Suppressor macrophage treated with lipopolysaccharide for 4 hours (primary cell): ENCODE results near the gene ZIM2.

Experiments
- DNase-seq: peaks from one replicate; pipeline ENCODE4 v3.0.0-alpha.2; 2020

Gene ZIM2

DNA sequence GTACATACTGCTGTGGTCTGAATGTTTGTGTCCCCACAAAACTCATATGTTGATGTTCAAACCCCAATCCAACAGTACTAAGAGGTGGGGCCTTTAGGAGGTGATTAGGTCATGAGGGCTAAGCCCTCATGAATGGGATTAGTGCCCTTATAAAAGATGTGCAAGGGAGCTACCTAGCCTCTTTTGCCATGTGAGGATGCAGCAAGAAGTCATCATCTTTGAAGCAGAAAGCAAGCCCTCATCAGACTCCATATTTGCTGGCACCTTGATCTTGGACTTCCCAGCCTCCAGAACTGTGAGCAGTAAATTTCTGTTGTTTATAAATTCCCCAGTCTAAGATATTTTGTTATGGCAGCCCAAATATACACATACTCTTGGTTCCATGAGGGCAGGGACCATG, 33.9 kb downstream of the ZIM2 start:
- no peak for DNase-seq

DNA sequence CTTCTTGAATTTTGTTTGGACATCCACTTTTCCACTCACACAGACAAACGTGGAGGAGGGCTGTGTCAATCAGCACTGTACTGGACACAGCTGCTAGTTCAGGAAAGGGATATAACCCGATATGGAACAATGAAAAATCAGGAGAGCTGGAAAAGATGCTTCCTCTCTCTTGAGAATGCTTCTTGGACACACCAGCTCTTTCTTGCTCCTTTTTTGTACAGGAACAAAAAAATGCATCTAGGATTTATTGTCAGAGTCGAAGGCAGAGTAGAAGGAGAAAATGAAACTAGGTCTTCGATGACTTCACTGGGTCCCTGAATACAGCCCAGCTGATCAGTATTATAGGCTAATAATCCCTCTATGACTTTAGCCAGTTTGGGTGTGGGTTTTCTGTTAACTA, 62.2 kb downstream of the ZIM2 start:
- no peak for DNase-seq

DNA sequence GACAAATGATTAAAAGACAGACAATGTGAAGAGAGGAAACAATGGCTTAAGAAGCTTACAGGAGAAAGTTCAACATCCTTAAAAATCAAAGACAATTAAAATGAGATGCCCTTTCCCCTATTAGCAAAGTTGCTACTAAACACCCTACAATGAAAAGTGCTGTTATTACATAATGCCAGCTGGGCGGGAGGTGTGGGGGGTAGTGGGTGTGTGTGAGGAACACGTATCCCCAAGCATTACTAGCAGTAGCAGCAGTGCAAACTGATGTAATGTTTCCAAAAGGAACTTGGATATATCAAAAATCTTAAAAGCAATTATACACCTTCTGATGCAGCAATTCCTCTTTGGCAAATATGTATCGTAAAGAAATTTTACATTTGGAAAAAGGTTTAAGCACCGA, 70.9 kb downstream of the ZIM2 start:
- DNase-seq = no peak

DNA sequence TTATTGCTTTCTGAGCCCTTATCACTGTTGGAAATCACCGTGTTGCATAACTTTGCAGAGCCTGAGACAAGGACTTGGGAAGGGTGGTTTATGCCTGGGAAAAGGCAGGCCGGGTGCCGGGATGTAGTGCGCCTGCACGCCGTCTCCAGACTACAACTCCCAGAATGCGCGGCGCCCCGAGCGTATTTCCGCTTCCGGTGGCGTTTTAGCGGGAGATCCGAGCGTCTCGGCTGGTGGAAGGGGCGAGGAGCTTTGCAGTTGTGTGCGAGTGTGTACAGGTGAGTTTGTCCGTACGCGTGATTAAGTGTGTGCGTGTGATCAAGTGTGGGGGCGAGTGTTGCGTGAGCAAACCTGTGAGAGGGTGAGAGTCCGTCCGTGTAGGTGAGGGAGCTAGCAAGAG, 75.4 kb downstream of the ZIM2 start:
- peak; percentile 0 for DNase-seq

DNA sequence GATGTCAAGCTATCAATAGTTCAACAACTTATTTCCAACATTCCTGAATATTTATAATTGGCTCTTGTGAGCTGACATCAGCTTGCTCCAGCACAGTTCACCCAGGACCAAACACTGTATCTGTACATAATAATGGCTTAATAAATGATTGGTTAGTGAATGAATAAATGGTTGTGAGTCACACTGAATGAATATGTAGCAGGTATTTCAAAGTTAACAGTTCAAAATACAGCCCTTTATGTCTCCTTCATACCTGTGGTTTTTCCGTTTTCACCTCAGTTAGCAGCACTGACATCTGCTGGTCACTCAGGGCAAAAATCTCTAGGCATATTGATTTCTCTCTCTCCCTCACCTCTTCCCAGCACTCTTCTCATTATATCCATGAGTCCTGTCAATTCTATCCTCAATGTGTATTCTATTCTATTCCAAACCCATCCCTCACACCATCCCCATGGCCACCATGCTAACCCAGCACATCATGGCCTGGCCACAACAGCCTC, 76.3 kb downstream of the ZIM2 start:
- no peak for DNase-seq

DNA sequence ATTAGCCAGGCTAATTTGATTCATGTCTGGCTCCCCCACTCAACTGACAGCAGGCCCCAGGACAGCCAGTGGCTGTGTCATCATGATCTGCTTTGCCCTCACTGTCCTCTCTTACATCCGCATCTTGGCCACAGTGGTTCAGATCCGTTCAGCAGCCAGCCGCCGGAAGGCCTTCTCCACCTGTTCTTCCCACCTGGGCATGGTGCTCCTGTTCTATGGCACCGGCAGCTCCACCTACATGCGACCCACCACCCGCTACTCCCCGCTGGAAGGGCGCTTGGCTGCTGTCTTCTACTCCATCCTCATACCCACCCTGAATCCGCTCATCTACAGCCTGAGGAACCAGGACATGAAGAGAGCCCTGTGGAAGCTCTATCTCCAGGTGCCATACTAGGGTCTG, 79.7 kb downstream of the ZIM2 start:
- DNase-seq = no peak

DNA sequence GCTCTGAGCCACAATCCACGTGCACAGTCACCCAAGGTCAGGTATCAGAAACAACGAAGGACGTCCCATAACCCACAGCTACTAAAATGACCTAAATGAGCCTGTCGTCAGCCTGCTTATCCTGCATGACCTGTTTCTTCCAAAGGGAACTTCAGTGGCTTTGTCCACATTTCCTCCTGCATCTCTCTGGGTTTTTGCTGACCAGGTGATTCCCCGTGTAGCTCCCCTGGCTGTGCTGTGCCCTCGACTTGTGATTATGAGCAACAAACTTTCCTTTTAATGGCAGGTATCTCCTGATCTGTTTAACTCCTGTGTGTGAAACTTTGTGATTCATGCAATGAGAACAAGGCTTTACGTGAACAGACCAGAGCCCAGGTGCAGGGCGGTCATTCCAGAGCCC, 81.0 kb downstream of the ZIM2 start:
- DNase-seq = no peak

DNA sequence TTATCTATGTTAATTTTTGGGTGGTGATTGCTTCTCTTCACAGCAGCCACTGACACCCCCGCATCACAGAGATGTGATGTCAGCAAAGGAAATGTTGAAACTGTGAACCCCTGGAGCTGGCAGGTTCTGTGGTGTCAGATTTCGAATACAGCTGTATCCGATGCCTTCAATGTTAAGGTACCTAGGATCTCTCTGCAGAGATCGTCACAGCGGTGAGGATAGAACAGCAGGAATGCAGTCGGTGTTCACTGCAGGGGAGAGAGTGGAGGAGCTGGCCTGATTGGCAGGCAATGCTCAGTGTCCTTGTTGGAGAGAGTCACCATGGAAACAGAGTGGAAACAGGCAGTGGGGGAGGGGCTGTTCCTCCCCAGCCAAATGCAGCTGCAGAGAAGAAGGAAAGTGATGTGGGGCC, 89.4 kb downstream of the ZIM2 start:
- DNase-seq = no peak

DNA sequence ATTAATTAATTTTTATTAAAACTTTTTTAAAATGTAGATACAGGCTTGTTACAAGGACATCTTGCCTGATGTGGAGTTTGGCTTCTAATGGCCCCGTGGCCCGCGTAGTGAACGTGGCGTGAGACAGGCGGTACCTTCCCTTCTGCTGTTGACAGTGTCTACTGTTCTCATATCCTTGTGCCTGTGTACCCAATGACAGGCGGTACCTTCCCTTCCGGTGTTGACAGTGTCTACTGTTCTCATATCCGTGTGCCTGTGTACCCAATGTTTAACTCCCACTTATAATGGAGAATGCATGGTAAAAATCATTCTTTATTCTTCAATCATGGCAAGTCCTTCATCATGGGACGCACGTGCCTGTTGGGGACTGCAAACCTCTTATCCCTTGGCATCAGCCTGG, 89.9 kb downstream of the ZIM2 start:
- DNase-seq = no peak

DNA sequence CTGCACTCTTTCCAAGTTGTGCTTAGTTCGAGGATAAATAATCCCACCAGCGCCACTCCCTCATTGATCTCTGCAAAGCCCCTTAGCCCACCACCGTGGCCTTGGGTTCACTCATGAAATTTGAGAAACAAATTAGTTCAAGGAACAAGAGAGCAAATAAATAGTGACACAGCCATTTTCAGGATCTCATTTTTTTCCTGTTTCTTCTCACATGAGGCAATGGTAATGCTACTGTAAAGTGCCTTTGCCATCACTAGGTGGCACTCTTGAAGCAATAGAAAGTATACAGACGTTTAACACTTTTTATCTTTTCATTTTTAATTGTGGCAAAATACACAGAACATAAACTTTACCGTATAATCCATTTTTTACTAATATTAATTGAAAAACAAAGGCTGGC, 92.1 kb downstream of the ZIM2 start:
- DNase-seq = peak; percentile 20

DNA sequence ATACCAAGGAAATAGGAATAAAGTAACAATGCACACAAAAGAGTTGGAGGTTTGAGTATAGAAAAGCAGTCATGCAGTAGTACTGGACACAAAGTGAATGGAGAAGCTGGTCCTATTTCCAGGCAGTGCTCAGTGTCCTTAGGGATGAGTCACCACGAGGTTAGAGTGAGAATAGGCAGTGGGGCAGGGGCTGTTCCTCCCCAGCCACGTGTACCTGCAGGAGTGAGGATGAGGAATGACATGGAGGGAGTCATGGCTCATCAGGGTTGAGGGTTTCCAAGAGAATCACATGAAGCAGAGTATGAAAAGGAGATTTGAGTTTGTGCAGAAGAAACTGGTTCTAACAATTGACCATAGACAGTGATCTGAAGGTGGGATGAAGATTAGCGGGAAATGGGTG, 94.2 kb downstream of the ZIM2 start:
- DNase-seq = no peak

DNA sequence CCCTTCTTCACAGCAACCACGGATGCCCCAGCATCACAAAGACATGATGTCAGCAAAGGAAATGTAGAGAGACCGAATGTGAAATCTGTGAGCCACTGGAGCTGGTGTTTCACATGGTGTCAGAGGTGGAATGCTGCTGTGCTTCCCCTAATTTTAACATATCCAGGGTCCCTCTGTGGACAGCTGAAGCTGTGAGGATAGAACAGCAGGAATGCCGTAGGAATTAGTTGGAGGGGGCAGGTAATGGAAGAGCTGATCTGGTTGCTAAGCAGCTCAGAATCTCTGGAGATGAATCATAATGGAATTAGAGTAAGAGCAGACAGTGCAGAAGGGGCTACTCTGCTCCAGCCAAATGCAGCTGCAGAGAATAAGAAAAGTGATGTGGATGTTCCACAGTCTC, 100.0 kb downstream of the ZIM2 start:
- DNase-seq = no peak

DNA sequence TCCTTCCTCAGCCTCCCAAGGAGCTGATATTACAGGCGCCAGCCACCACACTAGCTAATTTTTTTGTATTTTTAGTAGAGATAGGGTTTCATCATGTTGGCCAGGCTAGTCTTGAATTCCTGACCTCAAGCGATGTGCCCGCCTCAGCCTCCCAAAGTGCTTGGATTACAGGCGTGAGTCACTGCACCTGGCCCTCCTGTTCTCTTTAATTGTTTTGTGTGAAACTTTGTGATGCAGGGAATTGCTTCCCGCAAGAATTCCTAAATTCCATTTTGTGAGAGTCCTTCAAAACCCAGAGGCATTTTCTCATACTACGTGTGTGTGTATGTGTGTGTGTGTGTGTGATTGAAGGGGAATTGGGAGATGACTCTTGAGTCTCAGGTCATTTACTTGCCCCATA, 104.0 kb downstream of the ZIM2 start:
- DNase-seq = no peak

DNA sequence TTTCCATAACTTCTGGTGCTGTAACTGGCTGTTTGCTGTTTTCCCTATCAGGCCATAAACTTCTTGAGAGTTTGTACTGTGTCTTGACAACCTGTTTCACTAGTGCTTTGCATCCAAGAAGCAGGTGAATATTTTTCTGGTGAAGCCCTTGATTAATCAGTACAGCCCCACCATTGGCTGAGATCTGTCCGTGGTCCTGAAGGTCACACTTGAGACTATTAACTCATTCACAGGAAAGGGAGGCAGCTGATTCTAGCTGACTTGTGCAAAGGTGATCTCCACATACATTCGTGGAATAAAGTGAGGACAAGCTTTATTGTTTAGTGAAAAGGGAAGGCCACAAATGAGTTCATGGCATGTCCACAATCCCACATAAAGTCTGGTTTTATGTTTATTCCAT, 107.5 kb downstream of the ZIM2 start:
- no peak for DNase-seq

DNA sequence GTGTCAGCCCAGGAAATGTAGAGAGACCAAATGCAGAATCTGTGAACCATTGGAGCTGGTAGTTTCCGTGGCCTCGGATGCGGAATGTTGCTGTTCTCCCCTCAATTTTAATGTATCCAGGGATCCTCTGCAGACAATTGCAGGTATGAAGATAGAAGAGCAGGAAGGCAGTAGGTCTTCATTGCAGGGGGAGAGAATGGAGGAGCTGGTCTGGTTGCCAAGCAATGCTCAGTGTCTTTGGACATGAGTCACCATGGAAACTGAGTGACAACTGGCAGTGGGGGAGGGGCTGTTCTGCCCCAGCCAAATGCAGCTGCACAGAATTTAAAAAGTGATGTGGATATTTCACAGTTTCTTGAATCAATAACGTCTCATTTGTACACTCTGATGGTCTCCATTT, 112.8 kb downstream of the ZIM2 start:
- no peak for DNase-seq

DNA sequence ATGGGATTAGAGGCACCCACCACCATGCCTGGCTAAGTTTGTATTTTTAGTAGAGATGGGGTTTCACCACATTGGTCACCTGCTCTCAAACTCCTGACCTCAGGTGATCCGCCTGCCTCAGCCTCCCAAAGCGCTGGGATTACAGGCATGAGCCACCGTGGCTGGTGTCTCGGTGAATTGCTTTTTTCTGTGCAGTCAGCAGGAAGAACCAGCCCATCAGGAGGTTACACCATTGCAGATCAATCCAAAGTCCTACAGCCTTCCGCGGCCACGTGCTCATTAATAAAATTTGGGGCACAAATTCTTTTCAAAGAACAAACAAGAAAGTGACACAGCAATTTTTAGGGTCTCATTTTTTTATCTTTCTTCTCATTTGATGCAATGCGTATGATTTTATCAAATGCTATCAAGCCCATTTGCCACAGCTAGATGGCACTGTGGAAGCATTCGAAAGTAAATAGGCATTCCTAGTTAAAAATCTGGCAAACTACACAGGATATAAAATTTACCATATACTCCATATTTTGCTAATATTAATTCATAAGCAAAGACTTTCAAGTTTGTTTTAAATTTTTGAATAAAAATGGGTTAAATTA, 114.6 kb downstream of the ZIM2 start:
- DNase-seq = no peak
